Ectodermal cell (in vitro differentiated cells): Measurements from ENCODE around the gene PAPLN.

Experiments
- H3K27ac ChIP-seq: 2 replicates; pipeline ENCODE4 v1.7.0; 2013; ENCODE audit warnings: mild to moderate bottlenecking, low read depth, low read length; ENCODE audit not compliant: insufficient read depth, poor library complexity, severe bottlenecking
- H3K27me3 ChIP-seq: 2 replicates; pipeline ENCODE4 v1.7.0; 2013; ENCODE audit warnings: mild to moderate bottlenecking, low read length; ENCODE audit not compliant: insufficient read depth, control insufficient read depth, poor library complexity, severe bottlenecking
- H3K36me3 ChIP-seq: one replicate; pipeline ENCODE4 v1.7.0; 2013; ENCODE audit warnings: low read length; ENCODE audit not compliant: control insufficient read depth, insufficient read depth
- H3K4me1 ChIP-seq: one replicate; pipeline ENCODE4 v1.7.0; 2013; ENCODE audit warnings: low read length; ENCODE audit not compliant: control insufficient read depth, insufficient read depth
- H3K4me3 ChIP-seq: 2 replicates; pipeline ENCODE4 v1.7.0; 2013; ENCODE audit warnings: low read depth, low read length, control low read depth; ENCODE audit not compliant: insufficient read depth
- H3K9me3 ChIP-seq: 2 replicates; pipeline ENCODE4 v1.7.0; 2013; ENCODE audit warnings: mild to moderate bottlenecking, low read length, moderate library complexity; ENCODE audit not compliant: control insufficient read depth
- WGBS, 2 experiments: methylation state at CpG; one replicate each; pipeline ENCODE4 v1.1.7; 2013; ENCODE audit warnings: missing lambda C conversion rate in 2 of 2; 5-methylcytosine and 5-hydroxymethylcytosine counted together

Gene PAPLN

GRCh38 chr14:73251516-73252215 lies 14.4 kb downstream of the PAPLN start:
- H3K36me3 ChIP-seq = peaks cover 22% of the 10 kb centered on the region

GRCh38 chr14:73252491-73253322 lies 15.4 kb downstream of the PAPLN start:
- 93% methylated on average over 29 of the region's 29 CpGs for WGBS, 2 experiments
- Histone ChIP-seq H3K9me3 (no peaks in the 10 kb centered on the region), H3K4me1 (no peaks in the 10 kb centered on the region), H3K36me3 (peaks cover 22% of the 10 kb centered on the region), H3K27me3 (no peaks in the 10 kb centered on the region), H3K27ac (no peak overlapping the region), H3K4me3 (no peak overlapping the region)

More at GRCh38 chr14:73251516-73252215, 14.4 kb downstream of the PAPLN start:
- Histone ChIP-seq H3K27ac (no peak overlapping the region), H3K4me1 (no peaks in the 10 kb centered on the region), H3K27me3 (no peaks in the 10 kb centered on the region), H3K4me3 (no peak overlapping the region), H3K9me3 (no peaks in the 10 kb centered on the region)
- 96 to 97% methylated on average over 30 of the region's 30 CpGs for WGBS, 2 experiments

GRCh38 chr14:73253323-73253610 lies 16.0 kb downstream of the PAPLN start:
- Histone ChIP-seq H3K4me3 (no peak overlapping the region), H3K4me1 (no peaks in the 10 kb centered on the region), H3K27ac (no peak overlapping the region), H3K36me3 (peaks cover 22% of the 10 kb centered on the region), H3K27me3 (no peaks in the 10 kb centered on the region), H3K9me3 (no peaks in the 10 kb centered on the region)
- 95% methylated on average over 10 of the region's 10 CpGs for WGBS, 2 experiments

- Histone ChIP-seq H3K4me3 (no peak overlapping the region), H3K36me3 (peaks cover 22% of the 10 kb centered on the region), H3K4me1 (no peaks in the 10 kb centered on the region), H3K27ac (no peak overlapping the region), H3K27me3 (no peaks in the 10 kb centered on the region), H3K9me3 (no peaks in the 10 kb centered on the region)
- WGBS, 2 experiments = 95% methylated on average over 12 of the region's 12 CpGs
These were observed 16.4 kb downstream of the PAPLN start for GRCh38 chr14:73253721-73254120.

GRCh38 chr14:73254247-73255004 lies 17.1 kb downstream of the PAPLN start:
- Histone ChIP-seq H3K4me1 (no peaks in the 10 kb centered on the region), H3K4me3 (no peak overlapping the region), H3K27ac (no peak overlapping the region), H3K27me3 (no peaks in the 10 kb centered on the region), H3K36me3 (peaks cover 22% of the 10 kb centered on the region), H3K9me3 (no peaks in the 10 kb centered on the region)
- WGBS, 2 experiments = 92 to 94% methylated on average over 28 of the region's 28 CpGs

- Histone ChIP-seq H3K9me3 (no peaks in the 10 kb centered on the region), H3K4me1 (no peaks in the 10 kb centered on the region), H3K4me3 (no peak overlapping the region), H3K36me3 (peaks cover 22% of the 10 kb centered on the region), H3K27me3 (no peaks in the 10 kb centered on the region), H3K27ac (no peak overlapping the region)
- 95% methylated on average over 6 of the region's 6 CpGs for WGBS, 2 experiments
These were observed 17.7 kb downstream of the PAPLN start for GRCh38 chr14:73255005-73255400.

- Histone ChIP-seq H3K9me3 (no peaks in the 10 kb centered on the region), H3K36me3 (peaks cover 22% of the 10 kb centered on the region), H3K27me3 (no peaks in the 10 kb centered on the region), H3K4me3 (no peak overlapping the region), H3K27ac (no peak overlapping the region), H3K4me1 (no peaks in the 10 kb centered on the region)
- 93 to 97% methylated on average over 9 of the region's 9 CpGs for WGBS, 2 experiments
These were observed 18.5 kb downstream of the PAPLN start for GRCh38 chr14:73255693-73256225.

GRCh38 chr14:73258076-73258475 lies 20.8 kb downstream of the PAPLN start:
- H3K27me3 ChIP-seq = no peaks in the 10 kb centered on the region
- H3K9me3 ChIP-seq = no peaks in the 10 kb centered on the region
- H3K36me3 ChIP-seq = peaks cover 32% of the 10 kb centered on the region
- no peaks in the 10 kb centered on the region for H3K4me1 ChIP-seq
- 94% methylated on average over 4 of the region's 4 CpGs for WGBS, 2 experiments
- no peak overlapping the region for H3K27ac ChIP-seq
- no peak overlapping the region for H3K4me3 ChIP-seq

- Histone ChIP-seq H3K27me3 (no peaks in the 10 kb centered on the region), H3K4me1 (no peaks in the 10 kb centered on the region), H3K27ac (no peak overlapping the region), H3K36me3 (peaks cover 41% of the 10 kb centered on the region), H3K9me3 (no peaks in the 10 kb centered on the region), H3K4me3 (no peak overlapping the region)
- 95 to 97% methylated on average over 20 of the region's 20 CpGs for WGBS, 2 experiments
These were observed 21.7 kb downstream of the PAPLN start for GRCh38 chr14:73258845-73259611.
